Keratinocyte (primary cell): ENCODE data around the gene ZNF107. TPM values are rescaled to one million over a fixed set of nuclear protein-coding genes. Genes with fewer than 3 reads are reported as not detected.

Source experiments
- DNase-seq: peaks from one replicate; pipeline ENCODE4 v3.0.0-alpha.2; 2011; ENCODE audit warnings: low read depth, missing footprints, low spot score
- FAIRE-seq: peaks from 2 replicates; lab custom pipeline; 2011; peaks lifted over from hg19 to GRCh38; lab: Jason Lieb, UNC
- H2AFZ ChIP-seq: 2 replicates; pipeline ENCODE4 v1.6.0; 2012; ENCODE audit warnings: low read length, control low read depth, inconsistent platforms; ENCODE audit not compliant: control insufficient read depth
- H3K27ac ChIP-seq: 2 replicates; pipeline ENCODE4 v1.5.1; 2011; ENCODE audit warnings: low read length; ENCODE audit not compliant: control insufficient read depth, insufficient read depth
- H3K27me3 ChIP-seq: 3 replicates; pipeline ENCODE4 v1.6.0; 2011; ENCODE audit warnings: low read length; ENCODE audit not compliant: control insufficient read depth, insufficient read depth; ENCODE audit errors: extremely low read depth
- H3K36me3 ChIP-seq, 2 experiments: 2 replicates in 1 of 2; 3 replicates in 1 of 2; pipeline ENCODE4 v1.5.1; 2011; ENCODE audit warnings: low read length in 2 of 2, mild to moderate bottlenecking in 1 of 2; ENCODE audit not compliant: control insufficient read depth in 2 of 2, insufficient read depth in 2 of 2; ENCODE audit errors: extremely low read depth in 1 of 2
- H3K4me1 ChIP-seq: 3 replicates; pipeline ENCODE4 v1.5.1; 2011; ENCODE audit warnings: low read length; ENCODE audit not compliant: control insufficient read depth, insufficient read depth; ENCODE audit errors: extremely low read depth
- H3K4me2 ChIP-seq: 3 replicates; pipeline ENCODE4 v1.6.0; 2011; ENCODE audit warnings: low read depth, low read length; ENCODE audit not compliant: control insufficient read depth, insufficient read depth; ENCODE audit errors: extremely low read depth
- H3K4me3 ChIP-seq, 3 experiments: fragments of 200-600 bp in 1 of 3; sonication (generic) in 1 of 3; 2 replicates in 2 of 3; 3 replicates in 1 of 3; pipeline ENCODE4 v1.5.1; 2011 to 2016; ENCODE audit warnings: low read length in 3 of 3, mild to moderate bottlenecking in 3 of 3, control low read depth in 2 of 3, inconsistent platforms in 1 of 3, low read depth in 1 of 3, mixed read lengths in 1 of 3, mixed run types in 1 of 3, moderate library complexity in 1 of 3; ENCODE audit not compliant: control insufficient read depth in 2 of 3, insufficient read depth in 2 of 3; ENCODE audit errors: extremely low read depth in 1 of 3
- H3K79me2 ChIP-seq: 2 replicates; pipeline ENCODE4 v1.6.0; 2012; ENCODE audit warnings: low read length; ENCODE audit not compliant: control insufficient read depth, insufficient read depth
- H3K9ac ChIP-seq: 3 replicates; pipeline ENCODE4 v1.6.0; 2011; ENCODE audit warnings: low read length; ENCODE audit not compliant: control insufficient read depth, insufficient read depth; ENCODE audit errors: extremely low read depth
- H3K9me1 ChIP-seq: 3 replicates; pipeline ENCODE4 v1.6.0; 2011; ENCODE audit warnings: low read length; ENCODE audit not compliant: control insufficient read depth, insufficient read depth; ENCODE audit errors: extremely low read depth
- H3K9me3 ChIP-seq: 2 replicates; pipeline ENCODE4 v1.5.1; 2012; ENCODE audit warnings: low read depth, low read length; ENCODE audit not compliant: control insufficient read depth
- H4K20me1 ChIP-seq: 3 replicates; pipeline ENCODE4 v1.6.0; 2011; ENCODE audit warnings: low read length; ENCODE audit not compliant: control insufficient read depth, insufficient read depth; ENCODE audit errors: extremely low read depth
- CTCF ChIP-seq, 3 experiments: IDR thresholded peaks in 1 of 3; conservative IDR thresholded peaks in 1 of 3; optimal IDR thresholded peaks in 1 of 3; 2 replicates in 2 of 3; 3 replicates in 1 of 3; pipeline versions ENCODE3 to v1.5.1; 2011; ENCODE audit warnings: low read length in 3 of 3, mild to moderate bottlenecking in 3 of 3, moderate library complexity in 2 of 3, control low read depth in 1 of 3, inconsistent platforms in 1 of 3; ENCODE audit not compliant: insufficient read depth in 2 of 3; ENCODE audit errors: extremely low read depth in 1 of 3
- EZH2 ChIP-seq: IDR thresholded peaks from one replicate; pipeline ENCODE4 v1.6.1; 2012; ENCODE audit warnings: inconsistent platforms, mild to moderate bottlenecking, low read length, moderate library complexity
- dilution Hi-C: fragments of 300-500 bp; cut with MboI; formaldehyde crosslinking; loops from one replicate; pipeline ENCODE4 v1.7.0; 2020; ENCODE audit warnings: low sequenced_read_pairs; ENCODE audit not compliant: extremely low pct_ligation_motif_present
- polyA plus RNA-seq, 5 experiments: library from polyadenylated mRNA; depleted of rRNA in 3 of 5; stranded (reverse) in 3 of 5; stranded (forward) in 1 of 5; unstranded in 1 of 5; fragments of >200 nt; gene quantifications; 1 replicate in 1 of 5; 2 replicates in 3 of 5; 3 replicates in 1 of 5; pipeline versions ENCODE4 v1.2.1 to v1.2.3, GENCODE V29; 2011 to 2012; ENCODE audit warnings: missing spikeins in 2 of 5, low read depth in 1 of 5, low replicate concordance in 1 of 5

ZNF107 gene
- polyA plus RNA-seq, 1 donor (not counting 4 experiments of a cell fraction or from before 2014, with no cell fraction given), result 5.5 TPM

GRCh38 chr7:64639267-64640001 is 26.5 kb upstream of the ZNF107 start:
- no peaks in the 10 kb centered on the region for H4K20me1 ChIP-seq
- dilution Hi-C loops, result no loop called here
- no peak overlapping the region for H3K4me3 ChIP-seq
- DNase-seq (no peak), FAIRE-seq (no peak)
- no peaks in the 10 kb centered on the region for H3K4me1 ChIP-seq
- no peak overlapping the region for H3K4me2 ChIP-seq
- no peaks in the 10 kb centered on the region for H3K79me2 ChIP-seq
- no peaks in the 10 kb centered on the region for H3K36me3 ChIP-seq
- no peaks in the 10 kb centered on the region for H3K9me1 ChIP-seq
- no peak overlapping the region for H3K27ac ChIP-seq
- H3K9ac ChIP-seq, result no peak overlapping the region
- TF ChIP-seq CTCF (optimal IDR thresholded peaks at IDR 0.05 in 1 of 3, IDR thresholded peaks at IDR 0.05 in 1 of 3, conservative IDR thresholded peaks at IDR 0.05 in 1 of 3; ENCODE audit: extremely low read depth in 1 of 3, insufficient read depth in 2 of 3, low read length in 3 of 3), result peak in 1 of 3 experiments; percentile 34
- TF ChIP-seq EZH2, result no peak
- no peaks in the 10 kb centered on the region for H3K9me3 ChIP-seq
- H3K27me3 ChIP-seq, result no peaks in the 10 kb centered on the region
- no peak overlapping the region for H2AFZ ChIP-seq

GRCh38 chr7:64640504-64640903 is 25.4 kb upstream of the ZNF107 start:
- no peak overlapping the region for H2AFZ ChIP-seq
- TF ChIP-seq EZH2 (no peak), CTCF (optimal IDR thresholded peaks at IDR 0.05 in 1 of 3, IDR thresholded peaks at IDR 0.05 in 1 of 3, conservative IDR thresholded peaks at IDR 0.05 in 1 of 3; ENCODE audit: extremely low read depth in 1 of 3, insufficient read depth in 2 of 3, low read length in 3 of 3) (no peak)
- no peak for FAIRE-seq

More at GRCh38 chr7:64640504-64640903, 25.4 kb upstream of the ZNF107 start:
- no peak overlapping the region for H3K4me2 ChIP-seq
- no peaks in the 10 kb centered on the region for H3K9me1 ChIP-seq
- H3K79me2 ChIP-seq, result no peaks in the 10 kb centered on the region
- no peaks in the 10 kb centered on the region for H3K4me1 ChIP-seq
- no peak overlapping the region for H3K9ac ChIP-seq
- no peaks in the 10 kb centered on the region for H3K36me3 ChIP-seq
- no peak for DNase-seq
- no peaks in the 10 kb centered on the region for H4K20me1 ChIP-seq
- H3K27ac ChIP-seq, result no peak overlapping the region
- H3K9me3 ChIP-seq, result no peaks in the 10 kb centered on the region
- H3K4me3 ChIP-seq, result no peak overlapping the region
- no peaks in the 10 kb centered on the region for H3K27me3 ChIP-seq
- dilution Hi-C loops, result no loop called here
